GM21367 (cell line): Measurements from ENCODE around the gene IFNL3.
"Not testable (repeated sequence)": the region's sequence is repeated elsewhere in the genome, so short reads cannot be mapped to it uniquely, and the experiment has no call there.

Source experiments
- ATAC-seq: cut with Tn5 transposase; IDR thresholded peaks from one replicate; pipeline ENCODE4 v1.9.1; 2021; ENCODE audit not compliant: unreplicated experiment

The IFNL3 gene

GRCh38 chr19:39244410-39245100 is at the start of gene IFNL3:
Gene IFNL3 (minus strand): TSS chr19:39245006. CDS start chr19:39244967, 39 bp downstream.
- not testable (repeated sequence) for ATAC-seq

- ATAC-seq, result no peak
These were observed 48.6 kb upstream of the IFNL3 start for GRCh38 chr19:39293394-39293793.

GRCh38 chr19:39284032-39284431 is 39.2 kb upstream of the IFNL3 start:
- no peak for ATAC-seq

GRCh38 chr19:39282021-39282420 is 37.2 kb upstream of the IFNL3 start:
- no peak for ATAC-seq

GRCh38 chr19:39277598-39277997 is 32.8 kb upstream of the IFNL3 start:
- no peak for ATAC-seq

GRCh38 chr19:39276740-39277139 is 31.9 kb upstream of the IFNL3 start:
- ATAC-seq, result no peak

GRCh38 chr19:39275578-39275977 is 30.8 kb upstream of the IFNL3 start:
- ATAC-seq, result no peak

GRCh38 chr19:39273859-39274258 is 29.1 kb upstream of the IFNL3 start:
- ATAC-seq, result not testable (repeated sequence)

GRCh38 chr19:39270036-39270871 is 25.4 kb upstream of the IFNL3 start:
- ATAC-seq, result no peak

GRCh38 chr19:39269369-39269768 is 24.6 kb upstream of the IFNL3 start:
- not testable (repeated sequence) for ATAC-seq

- not testable (repeated sequence) for ATAC-seq
These were observed 23.9 kb upstream of the IFNL3 start for GRCh38 chr19:39268531-39269223.

- not testable (repeated sequence) for ATAC-seq
These were observed 23.3 kb upstream of the IFNL3 start, which contains the start of gene IFNL2 for GRCh38 chr19:39268085-39268484. Gene IFNL2 (plus strand): TSS chr19:39268396. CDS start chr19:39268569, 173 bp downstream.

- no peak for ATAC-seq
These were observed 20.6 kb upstream of the IFNL3 start for GRCh38 chr19:39265321-39265916.

- ATAC-seq, result no peak
These were observed 19.8 kb upstream of the IFNL3 start for GRCh38 chr19:39264306-39265290.

- no peak for ATAC-seq
These were observed 19.1 kb upstream of the IFNL3 start for GRCh38 chr19:39263912-39264305.

GRCh38 chr19:39262496-39262895 is 17.7 kb upstream of the IFNL3 start:
- ATAC-seq, result no peak

- no peak for ATAC-seq
These were observed 16.9 kb upstream of the IFNL3 start for GRCh38 chr19:39261704-39262103.

GRCh38 chr19:39257227-39257626 is 12.4 kb upstream of the IFNL3 start:
- ATAC-seq, result no peak

GRCh38 chr19:39254531-39255345 is 9.9 kb upstream of the IFNL3 start:
- no peak for ATAC-seq
